GM19468 (cell line): ENCODE measurements around the gene SLC25A47.

ENCODE experiments used
- ATAC-seq: cut with Tn5 transposase; IDR thresholded peaks from one replicate; pipeline ENCODE4 v1.9.1; 2021; ENCODE audit warnings: mild to moderate bottlenecking, moderate library complexity, moderate number of reproducible peaks; ENCODE audit not compliant: unreplicated experiment; ENCODE audit errors: extremely low read depth

SLC25A47 gene

GRCh38 chr14:100321473-100322137, 1.5 kb upstream of the SLC25A47 start:
- ATAC-seq: no peak

GRCh38 chr14:100322138-100322957, 791 bp upstream of the SLC25A47 start:
- ATAC-seq: no peak

- ATAC-seq: no peak
These were observed 786 bp downstream of the SLC25A47 start for GRCh38 chr14:100323942-100324307.

- ATAC-seq: no peak
These were observed 2.1 kb downstream of the SLC25A47 start for GRCh38 chr14:100325231-100325632.

GRCh38 chr14:100325958-100326357, 2.8 kb downstream of the SLC25A47 start:
- ATAC-seq: no peak

- ATAC-seq: no peak
These were observed 4.0 kb downstream of the SLC25A47 start for GRCh38 chr14:100327128-100327527.

GRCh38 chr14:100328495-100329163, 5.5 kb downstream of the SLC25A47 start:
- no peak for ATAC-seq

- no peak for ATAC-seq
These were observed 6.3 kb downstream of the SLC25A47 start for GRCh38 chr14:100329233-100330006.

GRCh38 chr14:100330007-100330344, 6.8 kb downstream of the SLC25A47 start:
- no peak for ATAC-seq

GRCh38 chr14:100330388-100330931, 7.3 kb downstream of the SLC25A47 start:
- ATAC-seq: no peak

GRCh38 chr14:100332071-100332639, 9.0 kb downstream of the SLC25A47 start:
- ATAC-seq: no peak

GRCh38 chr14:100332797-100333196, 9.7 kb downstream of the SLC25A47 start:
- no peak for ATAC-seq

- ATAC-seq: no peak
These were observed 10.2 kb downstream of the SLC25A47 start for GRCh38 chr14:100333311-100333710.

- no peak for ATAC-seq
These were observed 10.7 kb downstream of the SLC25A47 start for GRCh38 chr14:100333827-100334226.

GRCh38 chr14:100334904-100335303, 11.8 kb downstream of the SLC25A47 start:
- no peak for ATAC-seq

- ATAC-seq: no peak
These were observed 13.7 kb downstream of the SLC25A47 start for GRCh38 chr14:100336618-100337530.

- no peak for ATAC-seq
These were observed 16.8 kb downstream of the SLC25A47 start for GRCh38 chr14:100339766-100340422.

GRCh38 chr14:100340423-100340813, 17.3 kb downstream of the SLC25A47 start:
- no peak for ATAC-seq
